Right atrium auricular region (tissue), 2 donors: Measurements from ENCODE around the gene TSPAN8. TPM values are rescaled to one million over a fixed set of nuclear protein-coding genes. Genes with fewer than 3 reads are reported as not detected.
"Not testable (repeated sequence)": the region's sequence is repeated elsewhere in the genome, so short reads cannot be mapped to it uniquely, and the experiment has no call there.

Source experiments
- DNase-seq: peaks from one replicate; pipeline ENCODE4 v3.0.0-alpha.2; 2019; ENCODE audit warnings: low spot score
- H3K27ac ChIP-seq, 2 donors: fragments of 200-600 bp; sonication (generic); 1 replicate in 1 of 2; 2 replicates in 1 of 2; pipeline ENCODE4 v1.5.1; 2016 to 2019
- H3K27me3 ChIP-seq, 2 donors: fragments of 200-600 bp; sonication (generic); one replicate each; pipeline versions ENCODE4 v1.5.1 to v1.6.0; 2017 to 2019
- H3K36me3 ChIP-seq: fragments of 200-600 bp; sonication (generic); one replicate; pipeline ENCODE4 v1.5.1; 2016
- H3K4me1 ChIP-seq, 2 donors: fragments of 200-600 bp; sonication (generic); one replicate each; pipeline versions ENCODE4 v1.5.1 to v1.6.0; 2017 to 2019
- H3K4me3 ChIP-seq, 2 donors: fragments of 200-600 bp; sonication (generic); 1 replicate in 1 of 2; 2 replicates in 1 of 2; pipeline ENCODE4 v1.5.1; 2017 to 2019; ENCODE audit warnings: mild to moderate bottlenecking in 1 of 2, moderate library complexity in 1 of 2
- H3K9me3 ChIP-seq, 2 donors: fragments of 200-600 bp; sonication (generic); one replicate each; pipeline ENCODE4 v1.5.1; 2019
- CTCF ChIP-seq, 2 donors: fragments of 200-600 bp; sonication (generic); IDR thresholded peaks; one replicate each; pipeline ENCODE4 v1.5.1; 2019; ENCODE audit warnings: antibody characterized with exemption in 2 of 2
- total RNA-seq, 2 donors: library from RNA; depleted of rRNA; stranded (reverse); fragments of >200 nt; gene quantifications; one replicate each; pipeline ENCODE4 v1.1.0, GENCODE V29; 2016

The TSPAN8 gene
- total RNA-seq, 2 donors from 2014 or later, result 2.2 to 2.8 TPM

- H3K27me3 ChIP-seq, result no peaks in the 10 kb centered on the region
- no peak for TF ChIP-seq CTCF (IDR thresholded peaks at IDR 0.05)
- no peaks in the 10 kb centered on the region for H3K36me3 ChIP-seq
- no peaks in the 10 kb centered on the region for H3K4me1 ChIP-seq
- no peaks in the 10 kb centered on the region for H3K9me3 ChIP-seq
- DNase-seq, result no peak
- no peak overlapping the region for H3K4me3 ChIP-seq
- no peak overlapping the region for H3K27ac ChIP-seq
Measured at GRCh38 chr12:71159264-71159663, 1.5 kb upstream of the TSPAN8 start.

GRCh38 chr12:71158361-71158882 is 623 bp upstream of the TSPAN8 start:
- DNase-seq, result no peak
- Histone ChIP-seq H3K9me3 (no peaks in the 10 kb centered on the region), H3K4me1 (no peaks in the 10 kb centered on the region), H3K27ac (no peak overlapping the region), H3K27me3 (no peaks in the 10 kb centered on the region), H3K4me3 (no peak overlapping the region), H3K36me3 (no peaks in the 10 kb centered on the region)
- no peak for TF ChIP-seq CTCF (IDR thresholded peaks at IDR 0.05)

- peaks cover 0 to 5% of the 10 kb centered on the region in 2 donors for H3K9me3 ChIP-seq
- no peak for TF ChIP-seq CTCF (IDR thresholded peaks at IDR 0.05)
- no peak overlapping the region for H3K4me3 ChIP-seq
- H3K36me3 ChIP-seq, result no peaks in the 10 kb centered on the region
- no peaks in the 10 kb centered on the region for H3K27me3 ChIP-seq
- H3K4me1 ChIP-seq, result no peaks in the 10 kb centered on the region
- no peak for DNase-seq
- H3K27ac ChIP-seq, result no peak overlapping the region
Measured at GRCh38 chr12:71155225-71155624, 2.6 kb downstream of the TSPAN8 start.

- Histone ChIP-seq H3K36me3 (no peaks in the 10 kb centered on the region), H3K9me3 (peaks cover 0 to 11% of the 10 kb centered on the region in 2 donors), H3K27me3 (no peaks in the 10 kb centered on the region), H3K4me3 (no peak overlapping the region), H3K27ac (no peak overlapping the region), H3K4me1 (no peaks in the 10 kb centered on the region)
- TF ChIP-seq CTCF (IDR thresholded peaks at IDR 0.05), result no peak
- no peak for DNase-seq
Measured at GRCh38 chr12:71152851-71153250, 4.9 kb downstream of the TSPAN8 start.

- not testable (repeated sequence) for H3K36me3 ChIP-seq, H3K27ac ChIP-seq, H3K4me3 ChIP-seq, H3K27me3 ChIP-seq, DNase-seq, H3K4me1 ChIP-seq
- H3K9me3 ChIP-seq, result peaks cover 0 to 11% of the 10 kb centered on the region in 2 donors
Measured at GRCh38 chr12:71150041-71150440, 7.8 kb downstream of the TSPAN8 start.

- Histone ChIP-seq H3K27me3 (no peaks in the 10 kb centered on the region), H3K4me3 (no peak overlapping the region), H3K27ac (no peak overlapping the region), H3K4me1 (no peaks in the 10 kb centered on the region), H3K36me3 (no peaks in the 10 kb centered on the region), H3K9me3 (peaks cover 0 to under 1% of the 10 kb centered on the region in 2 donors)
- TF ChIP-seq CTCF (IDR thresholded peaks at IDR 0.05), result no peak
- DNase-seq, result no peak
Measured at GRCh38 chr12:71144682-71145081, 13.1 kb downstream of the TSPAN8 start.
